GM19351 (cell line): Measurements from ENCODE around the gene DAND5.

Experiments used
- ATAC-seq: cut with Tn5 transposase; IDR thresholded peaks from one replicate; pipeline ENCODE4 v1.9.1; 2021; ENCODE audit warnings: mild to moderate bottlenecking, moderate library complexity; ENCODE audit not compliant: unreplicated experiment

DAND5 gene

DNA sequence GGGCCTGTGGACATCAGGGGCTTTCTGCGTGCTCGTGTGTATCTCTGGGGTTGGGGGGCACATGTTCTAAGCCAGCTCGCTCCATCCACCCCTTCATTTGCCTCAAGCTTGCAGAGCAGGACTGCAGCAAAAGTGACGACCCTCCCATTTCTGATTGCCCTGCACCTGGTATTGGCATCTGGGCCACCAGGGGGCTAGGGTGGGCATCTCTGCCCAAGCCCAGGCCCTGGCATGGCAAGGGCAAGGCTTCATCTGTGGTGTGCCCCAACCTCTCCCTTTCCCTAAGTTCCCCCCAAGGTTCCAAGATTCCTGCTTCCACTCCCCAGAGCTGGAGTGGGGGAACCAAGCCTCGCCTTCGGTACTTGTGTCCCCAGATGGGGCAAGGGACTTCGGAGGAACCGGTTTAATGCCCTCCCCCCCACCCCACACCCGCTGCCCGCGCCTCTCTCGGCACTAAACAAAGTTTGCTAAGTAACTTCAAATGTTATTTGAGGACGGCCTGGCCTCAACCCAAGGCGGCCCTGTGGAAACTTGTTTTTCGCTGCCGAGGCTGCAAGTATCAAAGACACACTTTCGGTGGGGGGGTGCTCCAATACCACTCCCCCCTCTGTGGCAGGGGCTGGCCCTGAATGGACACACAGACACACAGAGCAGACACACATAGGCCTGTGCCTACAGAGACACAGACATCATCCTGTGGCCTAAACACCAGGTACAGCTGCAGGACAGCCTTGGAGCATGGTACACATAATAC lies 38.1 kb downstream of the DAND5 start:
- no peak for ATAC-seq

DNA sequence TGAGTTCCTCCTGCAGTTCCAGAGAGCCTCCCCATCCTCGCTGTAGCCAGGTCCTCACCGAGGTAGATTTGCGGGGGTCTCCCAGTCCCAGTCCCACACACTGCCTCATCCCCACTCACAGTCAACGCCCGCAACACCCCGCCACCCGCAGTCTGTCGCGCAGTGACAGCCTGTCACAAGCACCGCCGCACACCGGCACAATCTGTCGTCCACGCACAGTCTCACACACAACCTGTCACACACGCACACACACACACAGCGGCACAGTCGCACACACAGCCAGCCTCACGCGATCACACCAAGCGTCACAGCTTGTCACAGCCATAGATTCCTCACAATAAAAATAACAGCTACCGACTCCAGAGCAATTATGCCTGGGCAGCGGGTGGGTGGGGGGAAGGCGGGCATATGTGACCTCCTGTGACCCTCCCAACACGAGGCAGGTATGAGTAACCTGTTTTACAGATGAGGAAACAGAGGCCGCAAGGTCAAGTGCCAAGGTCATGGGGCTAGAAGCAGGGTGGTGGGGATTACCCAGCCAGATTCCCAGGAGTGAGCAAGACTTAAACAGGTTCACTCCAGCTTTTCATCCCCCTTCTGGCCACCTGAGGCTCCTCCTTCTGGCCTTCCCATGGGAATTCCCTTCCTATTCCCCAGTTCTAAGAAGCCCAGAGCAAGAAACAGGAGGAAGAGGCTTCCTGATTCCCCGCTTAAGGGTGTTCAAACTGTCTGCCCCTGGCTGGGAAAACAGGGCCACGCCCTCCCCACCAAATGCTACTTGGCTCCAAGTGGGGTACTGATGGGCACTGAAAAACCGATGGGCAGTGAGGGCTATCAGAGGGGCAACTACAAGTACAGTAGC lies 39.8 kb downstream of the DAND5 start:
- ATAC-seq = no peak

DNA sequence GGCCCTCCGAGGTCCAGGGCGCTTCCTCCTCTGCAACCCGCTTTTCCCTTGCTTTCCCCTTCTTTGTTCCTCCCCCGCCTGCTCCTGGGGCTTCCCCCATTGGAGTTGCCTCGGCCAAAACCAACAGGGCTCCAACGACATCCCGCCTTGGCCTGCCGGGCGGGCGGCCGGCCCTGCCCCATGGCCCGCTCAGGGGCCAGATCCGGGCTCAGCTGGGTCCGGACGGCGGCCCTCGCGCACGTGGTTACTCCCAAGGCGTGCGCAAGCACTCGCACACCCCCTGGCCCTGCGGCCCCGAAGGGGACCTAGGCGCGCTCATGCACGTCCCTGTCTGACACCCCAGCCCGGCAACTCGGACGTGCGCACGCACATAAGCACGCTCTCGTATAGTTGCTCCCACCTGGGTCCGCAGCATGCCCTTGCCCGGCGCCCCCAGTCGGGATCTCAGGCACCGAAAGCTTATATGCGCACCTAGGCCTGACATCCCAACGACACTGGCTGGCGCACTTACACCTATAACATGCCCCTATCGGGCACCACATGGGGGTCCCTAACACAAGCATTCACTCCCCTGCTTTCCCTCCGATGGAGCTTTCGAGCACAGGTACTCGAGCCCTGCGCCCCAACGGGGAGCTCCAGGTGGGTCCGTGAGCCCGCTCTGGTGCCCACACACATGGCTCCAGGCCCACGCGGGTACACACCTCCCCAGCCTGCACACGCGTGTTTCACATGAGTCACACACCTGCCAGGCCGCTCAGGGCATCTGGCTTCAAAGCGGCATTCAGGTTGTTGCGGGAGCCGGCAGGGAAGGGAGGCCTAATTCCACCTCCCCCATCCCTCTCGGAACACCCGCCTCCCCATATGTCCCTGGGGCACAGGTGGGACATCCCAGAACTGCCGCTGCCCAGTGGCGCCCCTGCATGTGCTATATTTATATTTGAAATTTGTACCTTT lies 40.9 kb downstream of the DAND5 start:
- no peak for ATAC-seq

DNA sequence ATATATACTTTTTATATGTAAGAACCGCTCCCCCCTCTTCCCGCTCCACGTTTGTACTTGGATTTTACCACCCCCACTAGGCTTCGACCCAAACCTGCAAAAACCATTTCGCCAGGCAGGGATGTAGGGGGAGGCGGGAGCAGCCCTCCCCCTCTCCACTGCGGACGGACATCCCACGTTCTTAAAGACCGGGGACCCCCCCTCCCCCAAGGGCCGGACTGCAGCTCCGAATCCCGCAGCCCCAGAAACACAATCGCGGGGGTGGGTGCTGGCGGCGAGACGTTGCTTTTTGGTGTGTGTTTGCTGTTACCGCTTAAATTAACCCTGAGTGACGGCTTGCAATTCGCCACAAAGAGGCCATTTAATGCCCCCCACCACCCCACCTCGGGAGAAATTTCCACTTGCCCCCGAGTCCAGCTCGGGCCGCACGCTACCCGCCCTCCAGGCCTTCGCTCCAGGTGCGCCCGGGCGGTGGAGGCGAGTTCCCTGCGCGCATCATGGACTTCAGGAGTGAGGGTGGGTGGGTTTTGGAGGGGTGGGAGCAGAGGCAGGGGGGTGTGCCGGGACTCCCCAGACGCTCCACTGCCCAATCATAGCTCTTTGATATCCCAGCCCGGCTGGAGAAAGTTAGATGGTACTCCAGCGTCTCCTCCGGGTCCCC lies 41.7 kb downstream of the DAND5 start:
- ATAC-seq = no peak

DNA sequence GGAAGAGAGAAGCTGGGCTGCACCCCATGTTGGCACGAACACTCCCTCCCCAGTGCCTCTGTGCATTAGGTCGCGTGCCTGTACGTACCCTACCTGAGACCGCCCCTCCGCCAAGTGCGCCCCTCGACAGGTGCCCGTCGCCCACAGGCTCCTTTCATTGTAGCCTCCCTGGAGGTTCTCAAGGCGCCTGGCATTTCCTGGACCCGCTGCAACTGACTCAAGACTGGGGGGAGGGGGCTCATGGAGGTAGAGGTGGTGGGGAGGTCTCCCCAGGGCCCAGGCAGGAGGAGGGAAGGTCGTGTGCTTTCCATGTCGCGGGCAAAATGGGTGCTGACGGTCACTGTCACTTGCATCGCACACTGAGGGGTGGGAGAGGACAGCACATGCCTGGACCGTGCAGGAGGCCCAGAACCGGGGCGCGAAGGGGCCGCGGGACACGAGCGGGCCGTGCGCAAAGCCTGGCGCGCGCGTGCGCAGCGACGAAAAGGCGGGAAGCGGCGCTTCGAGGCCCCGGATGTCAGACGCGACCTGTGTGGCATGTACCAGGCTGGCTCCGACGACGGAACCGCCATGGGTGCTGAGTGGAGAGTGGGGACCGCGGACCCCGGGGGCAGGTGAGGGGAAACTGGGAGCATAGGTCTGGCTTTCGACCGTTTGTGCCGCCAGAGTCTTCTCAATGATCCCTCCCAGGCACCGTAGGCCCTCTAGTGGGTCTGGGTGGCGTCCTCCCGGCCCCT lies 42.4 kb downstream of the DAND5 start:
- no peak for ATAC-seq

DNA sequence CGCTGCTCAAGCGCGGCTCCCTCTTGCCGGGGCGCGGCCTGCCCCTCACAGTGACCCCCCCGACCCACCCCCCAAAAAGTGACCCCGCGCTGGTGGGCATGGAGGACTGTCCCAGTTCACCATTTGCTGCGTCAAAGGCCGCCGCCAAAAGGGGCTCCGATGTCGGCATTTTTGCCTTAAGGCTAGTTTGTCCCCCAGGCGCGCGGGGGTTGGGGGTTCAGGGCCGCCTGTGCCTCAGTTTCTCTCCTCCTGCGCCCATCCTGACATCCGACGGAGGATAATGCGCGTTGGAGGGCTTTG lies 43.0 kb downstream of the DAND5 start:
- no peak for ATAC-seq

DNA sequence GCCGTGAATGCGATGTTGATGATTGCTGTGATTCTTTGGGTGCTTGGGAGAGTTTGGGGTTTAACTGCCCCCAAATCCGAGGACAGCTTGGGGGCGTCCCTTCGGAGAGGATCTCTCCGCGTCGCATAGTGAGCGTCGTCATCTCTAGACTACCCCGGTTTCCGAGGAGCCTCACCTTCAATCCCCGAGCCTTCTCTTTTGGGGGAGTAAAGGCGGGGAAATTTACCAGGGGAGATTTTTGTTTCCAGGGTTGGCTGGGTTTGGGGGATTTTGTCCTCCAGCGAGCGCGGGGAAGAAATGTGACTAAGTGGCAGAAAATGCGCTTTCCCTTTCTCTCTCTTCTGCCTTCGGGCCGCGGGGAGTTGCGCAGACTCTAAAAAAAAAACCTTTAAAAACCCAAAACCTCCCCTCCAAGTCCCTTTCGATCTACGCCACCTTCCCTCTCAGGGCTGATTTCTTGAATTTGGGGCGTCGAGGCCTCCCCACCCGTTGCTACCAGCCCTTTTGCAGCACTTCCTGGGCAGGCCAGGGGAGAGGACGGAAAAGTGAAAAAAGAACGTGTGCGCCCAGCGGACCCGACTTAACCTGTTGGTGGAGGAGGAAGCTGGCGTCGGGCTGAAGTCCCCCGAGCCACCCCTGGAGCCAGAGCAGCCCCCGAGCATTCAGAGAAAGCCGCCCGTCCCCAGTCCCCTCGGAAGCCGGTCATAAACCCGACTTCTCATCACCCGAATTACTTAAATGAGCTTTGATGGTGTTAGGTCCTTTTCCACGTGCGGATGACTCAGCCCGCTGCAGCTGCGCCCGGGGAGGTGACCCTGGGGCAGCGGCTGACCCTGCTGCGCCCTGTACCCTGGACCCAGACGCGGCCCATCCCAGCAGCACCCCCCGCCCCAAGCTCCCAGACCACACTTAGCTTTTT lies 43.6 kb downstream of the DAND5 start:
- ATAC-seq = no peak

DNA sequence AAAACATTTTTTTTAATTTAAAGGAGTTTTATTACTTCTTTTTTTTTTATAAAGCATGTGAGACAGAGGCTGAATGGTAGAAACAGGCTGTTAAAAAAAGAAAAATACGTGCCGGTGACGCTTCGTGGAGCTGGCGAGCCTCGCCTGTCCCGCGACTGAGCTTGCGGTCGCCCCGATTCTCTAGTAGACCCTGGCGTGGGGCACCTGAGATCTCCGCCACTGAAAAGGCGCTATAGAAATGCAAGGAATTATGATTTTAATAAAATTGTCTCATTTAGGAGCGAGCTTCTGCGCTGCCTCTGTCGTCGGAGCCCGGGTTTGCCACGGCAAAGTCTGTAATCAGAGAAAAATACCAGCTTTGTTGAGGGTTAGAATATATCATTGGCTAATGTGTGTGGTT lies 44.3 kb downstream of the DAND5 start:
- ATAC-seq = no peak

DNA sequence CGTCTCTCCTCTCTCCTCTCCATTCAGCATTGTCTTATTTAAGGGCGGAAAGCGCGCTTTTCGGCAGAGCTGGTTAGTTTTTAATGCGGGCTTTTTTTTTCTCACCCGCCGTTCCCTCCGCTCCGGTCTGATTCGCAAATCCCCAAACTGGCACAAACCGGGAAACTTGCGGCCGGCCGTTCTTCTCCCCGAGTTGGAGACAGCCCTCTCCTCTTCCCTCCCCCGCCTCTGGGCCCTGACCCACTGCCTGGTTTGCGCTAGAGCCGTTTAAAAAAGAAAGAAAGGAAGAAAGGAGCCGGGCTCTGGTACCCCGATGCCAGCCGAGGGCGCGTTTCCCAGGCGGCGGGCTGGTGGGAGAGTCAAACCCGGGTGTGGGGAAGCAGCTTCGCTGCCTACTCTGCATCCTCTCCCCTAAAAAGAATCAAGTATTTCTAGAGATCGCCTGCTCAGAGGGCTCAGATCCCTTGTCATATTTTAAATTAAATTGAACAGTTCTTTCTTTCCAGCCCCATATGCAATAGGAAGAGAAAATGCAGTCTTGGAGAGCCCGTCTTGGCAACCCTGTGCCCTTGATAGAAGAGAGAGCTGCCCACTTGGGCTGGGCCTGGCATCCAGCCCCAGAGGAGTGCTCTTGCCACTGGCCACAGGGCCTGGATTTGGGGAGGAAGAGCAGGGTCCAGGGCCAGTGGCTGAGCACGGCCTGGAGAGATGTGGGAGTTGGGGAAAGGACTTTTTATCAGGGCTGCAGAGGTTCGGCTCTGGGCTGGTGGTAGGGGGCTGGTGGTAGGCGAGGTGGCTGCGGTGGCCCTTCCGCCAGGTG lies 44.9 kb downstream of the DAND5 start:
- ATAC-seq = no peak

DNA sequence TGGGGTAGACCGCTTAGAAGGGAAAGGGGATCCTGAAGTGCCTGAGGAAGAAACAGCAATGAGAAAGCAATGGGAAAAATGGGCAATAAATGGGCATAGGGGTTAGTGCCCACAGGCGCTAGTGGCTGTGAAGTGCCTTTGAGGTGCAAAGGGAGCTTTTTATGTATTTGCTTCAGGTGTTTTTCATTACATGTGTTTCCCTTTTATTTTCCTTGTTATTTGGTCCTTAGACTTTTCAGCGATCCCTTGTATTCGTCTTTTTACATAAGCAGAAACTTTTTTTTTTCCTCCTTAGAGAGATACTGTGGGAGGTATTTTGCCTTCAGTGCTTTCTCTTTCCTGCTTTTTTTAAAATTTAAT lies 45.5 kb downstream of the DAND5 start:
- ATAC-seq = no peak

DNA sequence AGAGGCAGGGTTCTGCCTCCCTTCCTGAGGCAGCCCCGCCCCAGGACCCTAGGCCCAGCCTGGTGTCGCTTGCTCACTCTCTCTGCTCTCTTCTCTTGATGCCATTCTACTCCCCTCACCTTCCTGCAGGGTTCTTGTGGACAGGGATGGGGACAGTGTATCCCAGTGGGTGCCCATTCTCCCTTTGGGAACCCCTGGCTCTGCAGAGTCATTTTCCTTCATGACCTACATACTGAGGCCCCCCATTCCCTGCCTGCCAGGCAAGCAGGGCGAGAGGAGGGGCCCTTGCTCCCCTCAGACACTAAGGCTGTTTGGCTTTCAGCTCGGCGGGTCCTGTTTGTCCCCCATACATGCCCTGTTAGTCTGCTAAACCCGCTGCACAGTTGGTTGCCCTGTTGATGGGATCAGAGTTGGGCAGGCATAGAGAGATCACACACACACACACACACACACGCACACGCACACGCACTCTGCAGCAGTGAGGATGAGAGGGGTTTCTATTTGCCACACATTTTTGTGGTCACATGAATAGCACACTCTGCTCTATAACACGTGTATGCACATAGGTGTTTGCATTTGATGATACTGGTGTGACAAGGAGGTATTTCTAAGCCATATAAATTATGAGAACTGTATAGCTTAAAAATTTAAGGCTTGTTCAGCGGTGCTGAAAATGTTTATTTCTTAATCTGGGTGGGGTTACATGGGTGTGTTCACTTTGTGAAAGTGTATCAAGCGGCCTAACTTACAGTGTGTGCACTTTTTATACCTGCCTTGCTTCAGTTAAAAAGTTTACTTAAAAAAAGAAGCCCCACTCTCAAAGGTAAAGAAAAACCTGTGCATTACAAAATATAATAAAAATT lies 46.2 kb downstream of the DAND5 start:
- no peak for ATAC-seq

DNA sequence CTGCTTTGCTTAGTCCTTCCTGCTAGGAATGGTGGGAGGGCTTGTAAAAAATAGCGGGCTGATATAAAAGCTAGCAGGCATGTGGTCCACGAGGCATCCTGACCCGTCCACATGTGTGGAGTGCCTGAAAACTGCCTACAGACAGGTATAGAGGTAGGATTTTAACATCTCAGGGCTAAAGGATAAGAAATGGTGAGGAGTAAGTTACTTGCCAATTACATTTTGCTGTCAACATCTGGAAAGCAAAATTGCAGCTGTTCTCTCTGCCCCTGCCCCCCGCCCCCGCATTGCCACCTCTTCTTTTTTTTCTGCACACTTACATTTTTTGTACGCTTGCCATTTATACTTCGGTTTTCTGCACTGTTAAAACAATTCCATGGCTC lies 46.9 kb downstream of the DAND5 start:
- no peak for ATAC-seq

DNA sequence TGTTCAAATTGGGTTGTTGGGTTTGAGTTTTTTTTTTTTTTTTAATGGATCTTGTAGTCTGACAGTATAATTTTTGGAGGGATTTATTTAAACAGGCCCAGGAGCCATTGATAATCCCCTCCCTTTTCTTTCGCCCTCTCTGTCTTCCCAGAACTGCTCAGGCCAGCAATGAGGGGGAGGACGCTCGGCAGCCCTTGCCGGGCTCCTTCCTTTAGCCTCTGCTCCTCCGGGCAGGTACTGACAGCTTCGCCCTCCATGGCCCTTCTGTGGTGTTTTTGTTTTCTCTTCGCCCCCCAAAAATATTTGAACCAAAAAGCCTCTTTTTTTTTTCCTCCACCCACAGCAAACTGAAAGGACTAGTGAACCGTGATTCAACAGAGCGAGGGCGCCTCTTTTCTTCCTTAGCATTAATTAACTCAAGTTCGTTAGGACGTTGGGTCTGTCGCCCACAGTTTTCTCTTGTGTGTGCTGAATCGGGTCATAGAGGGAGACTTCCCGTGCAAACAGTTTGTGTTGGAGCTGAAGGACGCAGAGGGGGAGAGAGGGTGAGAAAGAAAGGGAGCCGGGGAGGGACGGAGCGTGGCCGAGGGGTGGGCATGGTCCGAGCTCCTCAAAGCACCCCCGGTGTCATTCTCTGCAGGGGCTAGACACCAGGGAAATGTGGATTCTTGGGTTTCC lies 47.4 kb downstream of the DAND5 start:
- no peak for ATAC-seq

DNA sequence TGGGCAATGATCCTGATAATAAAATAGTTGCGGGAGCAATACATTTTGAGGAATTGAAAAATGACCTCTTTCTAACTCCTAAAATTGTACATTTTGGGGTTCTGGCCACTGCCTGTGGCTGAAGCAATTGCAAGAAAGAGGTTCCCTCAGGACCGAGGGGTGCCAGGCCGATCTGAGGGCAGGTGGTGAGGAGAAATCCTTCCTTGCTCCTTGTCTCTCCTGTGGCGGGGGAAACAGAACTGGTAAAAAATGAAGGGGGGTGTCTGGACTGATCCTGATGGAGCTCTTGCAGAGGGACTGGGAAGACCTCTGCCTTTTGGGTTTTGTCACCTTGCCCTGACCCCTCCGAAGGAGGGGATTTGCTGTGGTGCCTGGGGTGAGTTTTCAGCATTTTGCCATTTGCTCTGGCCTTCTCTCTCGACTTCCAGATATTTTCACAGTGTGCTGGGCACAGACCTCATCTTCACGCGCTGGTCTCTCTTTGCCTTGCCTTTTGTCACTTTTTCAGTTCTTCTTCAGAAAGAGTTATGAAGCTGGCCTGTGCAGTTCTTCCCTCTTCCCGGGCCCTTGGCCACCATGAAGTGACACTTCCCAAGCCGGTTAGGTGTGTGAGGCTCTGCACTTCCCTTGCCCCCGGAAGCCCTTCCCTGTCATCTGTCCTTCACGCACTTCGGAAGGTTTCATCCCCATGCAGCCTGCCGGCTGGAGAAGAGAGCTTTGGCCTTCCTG lies 48.1 kb downstream of the DAND5 start:
- ATAC-seq = no peak

DNA sequence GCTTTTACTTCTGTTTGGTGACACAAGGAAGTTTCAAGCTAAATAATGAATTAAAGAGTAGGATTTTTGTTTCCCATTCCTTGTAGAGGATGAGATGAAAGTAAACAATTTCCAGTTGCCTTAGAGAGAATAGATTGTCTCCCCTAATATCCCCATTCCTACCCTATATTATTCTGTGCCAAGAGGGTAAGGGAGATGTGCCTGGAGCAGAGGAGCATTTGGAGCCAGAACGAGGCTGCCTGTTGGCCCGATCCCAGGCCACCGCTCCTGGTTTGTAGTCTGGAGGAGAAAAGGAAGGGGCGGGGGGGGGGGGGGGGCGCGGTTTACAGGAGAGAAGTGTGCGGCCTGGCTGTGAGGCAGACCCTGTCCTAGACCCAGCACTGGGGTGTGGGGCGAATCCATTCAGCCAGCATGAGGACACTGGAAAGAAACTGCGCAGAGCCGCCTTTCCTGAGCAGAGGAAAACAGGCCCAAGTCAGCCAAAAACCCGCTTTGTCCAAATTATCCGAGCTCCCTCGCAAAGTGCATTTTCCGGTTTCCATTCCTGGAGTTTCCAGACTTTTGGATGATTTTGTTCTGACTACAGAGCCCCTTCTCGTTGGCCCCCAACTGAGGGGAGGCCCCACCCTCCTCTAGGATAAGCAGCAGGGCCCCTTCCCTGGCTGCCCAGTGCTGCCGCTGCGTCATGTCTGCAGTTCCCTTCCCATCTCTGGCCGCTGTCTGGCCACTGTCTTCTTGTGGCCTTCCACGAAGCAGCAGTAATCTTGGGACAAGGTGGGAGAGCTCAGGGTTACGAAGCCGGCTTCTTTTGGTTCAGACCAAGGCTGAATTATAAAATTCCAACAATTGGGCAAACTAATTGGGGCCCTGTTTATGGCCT lies 48.9 kb downstream of the DAND5 start:
- no peak for ATAC-seq
